H7 (cell line): Measurements from ENCODE around the gene DAPK1. TPM values are rescaled to one million over a fixed set of nuclear protein-coding genes. Genes with fewer than 3 reads are reported as not detected.

Experiments used
- DNase-seq: peaks from one replicate; pipeline ENCODE4 v3.0.0; 2012
- H3K27me3 ChIP-seq: 2 replicates; pipeline ENCODE4 v1.6.0; 2011; ENCODE audit warnings: mild to moderate bottlenecking, low read length; ENCODE audit not compliant: control insufficient read depth, insufficient read depth
- H3K36me3 ChIP-seq: replicated peaks from 2 replicates; pipeline ENCODE4 v1.5.1; 2011; ENCODE audit warnings: low read length; ENCODE audit not compliant: control insufficient read depth, insufficient read depth
- H3K4me3 ChIP-seq: 2 replicates; pipeline ENCODE4 v1.5.1; 2011; ENCODE audit warnings: low read depth, mild to moderate bottlenecking, control low read depth, low read length, moderate library complexity; ENCODE audit not compliant: insufficient read depth
- total RNA-seq: library from RNA; depleted of rRNA; stranded (reverse); fragments of >200 nt; shearing (Covaris generic); gene quantifications from 2 replicates; pipeline ENCODE4 v1.2.3, GENCODE V29; 2014

The DAPK1 gene
- total RNA-seq, 1 experiment from 2014 or later = 48.8 TPM

DNA sequence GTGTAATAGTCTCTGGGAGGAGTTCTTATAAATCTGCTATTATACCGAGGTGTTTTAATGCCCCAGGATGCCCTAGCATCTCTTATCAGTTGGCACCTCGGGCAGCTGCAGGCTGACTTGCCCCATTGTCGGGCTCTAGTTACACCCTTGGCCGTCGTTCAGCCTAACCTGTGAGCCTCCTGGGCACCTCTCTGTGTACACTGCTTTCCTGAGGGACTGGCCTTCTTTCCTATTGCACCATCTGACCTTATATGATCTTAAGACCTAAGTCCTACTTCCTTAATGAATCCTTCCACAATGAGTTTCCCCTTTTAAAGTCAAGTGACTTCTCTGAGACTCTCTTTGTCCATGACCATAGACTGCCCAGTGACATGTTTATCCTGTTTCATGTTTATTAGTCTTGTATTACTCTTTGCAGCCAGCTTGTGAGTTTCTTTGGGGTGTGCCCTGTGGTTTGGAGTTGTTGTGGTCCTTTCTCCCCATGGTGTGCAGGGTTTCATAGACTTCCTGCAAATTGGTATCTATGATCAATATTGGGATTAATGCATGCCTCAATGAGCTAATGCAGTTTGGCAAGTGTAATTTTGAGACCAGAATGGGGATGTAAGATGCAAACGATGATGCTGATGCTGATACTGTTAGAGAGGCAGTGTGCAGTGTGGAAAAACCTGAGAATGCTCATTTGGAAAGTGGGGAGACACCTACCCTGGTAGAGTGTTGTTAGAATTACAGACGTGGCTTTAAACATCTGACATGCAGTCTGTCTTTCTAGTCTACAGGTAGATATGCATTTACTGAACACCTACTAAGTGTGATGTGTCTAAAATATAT, 4.9 kb downstream of the DAPK1 start:
- Histone ChIP-seq H3K27me3 (no peaks in the 10 kb centered on the region), H3K4me3 (no peak overlapping the region), H3K36me3 (peaks cover 1% of the 10 kb centered on the region)
- no peak for DNase-seq

DNA sequence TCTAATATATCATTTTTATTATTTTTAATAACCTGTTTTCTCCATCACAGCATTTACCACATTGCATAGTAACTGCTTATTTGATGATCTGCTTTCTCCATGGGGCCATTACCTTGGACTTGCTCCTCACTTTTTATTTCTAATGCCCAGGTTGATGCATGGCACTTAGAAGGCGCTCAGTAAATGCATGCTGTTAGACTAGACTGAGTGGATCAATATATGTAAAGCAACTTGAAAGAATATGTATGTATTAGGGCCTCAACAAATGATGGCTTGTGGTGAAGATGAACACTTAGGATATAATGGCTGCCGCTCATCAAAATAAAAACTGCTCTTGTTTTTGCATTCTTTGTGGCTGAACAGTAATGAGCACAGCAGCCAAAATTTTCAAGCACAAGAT, 5.8 kb downstream of the DAPK1 start:
- no peak for DNase-seq
- Histone ChIP-seq H3K27me3 (no peaks in the 10 kb centered on the region), H3K36me3 (peaks cover 1% of the 10 kb centered on the region), H3K4me3 (no peak overlapping the region)

DNA sequence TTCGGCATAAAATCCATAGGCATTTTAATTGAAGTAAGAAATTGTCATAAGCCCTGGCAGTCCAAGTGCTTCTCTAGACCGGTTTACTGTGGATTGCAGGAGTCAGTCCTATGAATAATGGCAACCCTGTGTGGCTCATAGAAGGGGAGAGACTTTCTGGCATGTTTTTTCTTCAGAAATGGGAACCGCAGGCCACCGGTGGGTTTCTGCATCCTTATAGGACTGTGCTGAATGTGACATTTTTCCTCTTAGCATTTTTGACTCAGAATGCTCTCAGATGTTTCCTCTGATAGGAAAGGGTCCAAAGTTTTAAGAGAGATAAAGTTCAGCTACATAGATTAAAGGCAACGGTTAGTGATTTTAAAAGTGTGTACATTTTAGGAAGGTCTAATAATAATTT, 6.3 kb downstream of the DAPK1 start:
- Histone ChIP-seq H3K27me3 (no peaks in the 10 kb centered on the region), H3K4me3 (no peak overlapping the region), H3K36me3 (peaks cover 1% of the 10 kb centered on the region)
- DNase-seq = no peak

DNA sequence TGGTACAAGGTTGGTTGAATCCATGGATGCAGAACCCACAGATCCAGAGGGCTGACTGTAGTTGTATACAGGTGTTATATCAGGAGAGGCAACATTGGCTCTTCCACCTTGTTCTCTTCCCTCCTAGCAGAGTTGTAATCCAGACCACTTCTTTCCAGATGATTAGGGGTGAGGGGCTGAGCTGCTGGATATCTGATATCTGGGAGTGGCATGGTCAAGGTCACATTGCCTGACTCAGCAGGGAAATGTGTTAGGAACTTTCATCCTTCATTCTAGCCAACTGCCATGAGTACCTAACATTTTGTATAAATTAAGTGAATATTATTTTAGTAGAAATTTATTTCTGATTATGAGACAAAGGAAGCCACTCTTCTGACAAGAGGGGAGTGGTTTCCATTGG, 7.3 kb downstream of the DAPK1 start:
- Histone ChIP-seq H3K36me3 (peaks cover 2% of the 10 kb centered on the region), H3K4me3 (no peak overlapping the region), H3K27me3 (no peaks in the 10 kb centered on the region)
- DNase-seq = no peak

DNA sequence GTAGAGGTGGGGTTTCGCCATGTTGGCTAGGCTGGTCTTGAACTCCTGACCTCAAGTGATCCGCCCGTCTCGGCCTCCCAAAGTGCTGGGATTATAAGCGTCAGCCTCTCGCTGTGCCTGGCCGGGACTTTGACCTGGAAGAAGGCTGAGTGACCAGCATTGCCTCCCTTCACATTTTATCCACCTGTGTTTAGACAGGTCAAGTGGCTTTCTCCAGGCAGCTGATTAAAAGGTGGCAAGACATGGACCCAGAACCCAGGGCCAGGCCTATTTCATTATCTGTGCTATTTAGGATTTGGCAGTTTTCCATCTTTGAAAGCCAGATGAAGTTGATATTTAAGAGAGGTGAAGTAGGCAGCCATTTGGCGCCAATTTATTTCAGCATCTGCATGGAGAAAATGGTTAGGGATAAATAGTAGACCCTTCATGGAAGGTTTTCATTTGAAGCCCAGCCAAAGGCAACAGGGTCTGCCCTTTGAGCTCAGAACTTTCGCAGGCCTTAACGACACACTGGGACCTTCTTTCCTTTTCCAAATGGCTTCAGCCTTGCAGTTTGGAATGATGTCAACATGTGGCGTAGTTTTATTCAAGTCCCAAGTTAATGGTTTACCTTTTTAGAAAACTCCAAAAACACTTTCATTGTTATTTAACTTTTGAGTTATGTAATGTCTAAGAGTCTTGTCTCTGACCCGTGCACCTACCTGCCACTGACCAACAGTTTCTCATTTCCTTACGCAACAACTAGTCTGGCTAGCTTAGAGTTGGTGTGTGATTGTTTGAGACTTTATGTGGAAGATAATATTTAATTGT, 8.4 kb downstream of the DAPK1 start:
- DNase-seq = no peak
- peaks cover 5% of the 10 kb centered on the region for H3K36me3 ChIP-seq
- H3K4me3 ChIP-seq = no peak overlapping the region
- H3K27me3 ChIP-seq = no peaks in the 10 kb centered on the region

DNA sequence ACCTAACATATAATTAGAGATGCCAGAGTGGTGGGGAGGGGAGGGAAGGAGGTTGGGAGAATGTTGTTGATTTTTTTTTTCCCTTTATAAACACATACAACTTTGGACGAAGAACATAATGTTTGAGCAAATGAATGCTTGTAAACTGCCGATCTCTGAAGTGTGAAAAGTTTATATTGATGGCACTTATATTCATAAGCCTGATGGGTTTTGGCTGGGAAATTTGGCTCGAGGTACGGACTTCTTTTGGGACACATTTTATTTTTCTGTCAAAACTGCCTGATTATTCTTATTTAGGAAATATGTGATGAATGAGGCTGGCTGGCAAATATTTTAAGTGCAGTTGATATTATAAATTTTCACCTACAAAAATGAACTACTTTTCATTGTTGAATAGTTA, 9.9 kb downstream of the DAPK1 start:
- no peak overlapping the region for H3K4me3 ChIP-seq
- H3K27me3 ChIP-seq = no peaks in the 10 kb centered on the region
- DNase-seq = no peak
- peaks cover 7% of the 10 kb centered on the region for H3K36me3 ChIP-seq

DNA sequence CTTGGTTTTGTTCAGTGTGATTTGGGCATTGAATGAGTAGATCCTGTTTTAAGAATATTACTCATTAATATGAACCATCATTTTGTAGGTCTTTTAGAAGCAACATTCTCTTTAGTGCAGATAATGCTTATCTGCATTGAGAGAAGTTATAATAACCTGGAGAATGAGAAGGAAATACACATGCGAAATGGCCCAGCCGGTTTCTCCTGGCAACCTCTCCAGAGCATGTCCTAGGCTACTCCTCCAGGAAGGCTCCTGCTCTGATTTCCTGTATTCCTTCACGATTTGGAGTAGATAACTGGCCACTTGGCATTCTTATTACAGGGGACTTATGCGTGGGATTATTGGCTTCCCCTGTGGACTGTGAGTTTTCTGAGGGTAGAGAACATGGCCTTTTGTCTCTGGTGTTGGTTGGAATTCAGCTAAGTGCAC, 12.6 kb downstream of the DAPK1 start:
- no peak overlapping the region for H3K4me3 ChIP-seq
- H3K36me3 ChIP-seq = peaks cover 6% of the 10 kb centered on the region
- H3K27me3 ChIP-seq = no peaks in the 10 kb centered on the region
- no peak for DNase-seq

DNA sequence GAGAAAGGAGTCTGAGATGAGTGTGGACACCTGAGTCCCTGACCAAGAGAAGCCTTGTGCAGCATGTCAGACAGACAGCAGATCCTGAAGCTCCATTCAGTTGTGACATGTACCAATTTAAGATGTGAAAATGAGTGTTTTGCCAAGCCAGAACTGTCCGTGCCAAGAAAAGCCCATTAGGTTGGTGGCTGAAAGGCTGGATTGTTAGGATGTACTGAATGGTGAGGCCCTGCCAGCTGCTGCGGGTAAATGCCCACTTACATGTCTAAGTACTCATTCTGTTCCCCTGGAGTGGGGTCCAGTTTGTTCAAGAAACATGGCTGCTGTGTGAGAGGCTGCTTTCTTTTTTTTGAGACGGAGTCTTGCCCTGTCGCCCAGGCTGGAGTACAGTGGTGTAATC, 14.6 kb downstream of the DAPK1 start:
- no peak for DNase-seq
- H3K36me3 ChIP-seq = peaks cover 6% of the 10 kb centered on the region

DNA sequence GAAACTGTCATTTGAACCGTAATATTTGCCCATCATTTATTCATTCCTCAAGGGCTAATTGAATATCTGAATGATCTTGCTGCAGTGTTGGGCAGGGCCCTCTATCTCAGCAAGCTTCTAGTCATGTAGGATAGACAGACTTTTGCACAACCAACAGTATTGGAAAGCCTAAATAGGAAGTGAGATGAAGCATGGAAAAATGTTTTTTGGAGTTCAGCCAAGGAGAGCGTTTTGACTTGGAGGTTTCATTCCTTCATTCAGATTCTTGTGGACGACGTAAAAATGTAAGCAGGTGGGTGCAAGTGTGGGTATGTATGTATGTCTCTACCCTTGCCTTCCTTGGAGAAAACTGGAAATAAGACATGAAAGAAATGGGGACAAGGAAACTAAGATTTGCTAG, 15.5 kb downstream of the DAPK1 start:
- Histone ChIP-seq H3K27me3 (no peaks in the 10 kb centered on the region), H3K36me3 (peaks cover 6% of the 10 kb centered on the region), H3K4me3 (no peak overlapping the region)
- no peak for DNase-seq

More for the DNA sequence above, 14.6 kb downstream of the DAPK1 start:
- H3K27me3 ChIP-seq = no peaks in the 10 kb centered on the region
- no peak overlapping the region for H3K4me3 ChIP-seq

DNA sequence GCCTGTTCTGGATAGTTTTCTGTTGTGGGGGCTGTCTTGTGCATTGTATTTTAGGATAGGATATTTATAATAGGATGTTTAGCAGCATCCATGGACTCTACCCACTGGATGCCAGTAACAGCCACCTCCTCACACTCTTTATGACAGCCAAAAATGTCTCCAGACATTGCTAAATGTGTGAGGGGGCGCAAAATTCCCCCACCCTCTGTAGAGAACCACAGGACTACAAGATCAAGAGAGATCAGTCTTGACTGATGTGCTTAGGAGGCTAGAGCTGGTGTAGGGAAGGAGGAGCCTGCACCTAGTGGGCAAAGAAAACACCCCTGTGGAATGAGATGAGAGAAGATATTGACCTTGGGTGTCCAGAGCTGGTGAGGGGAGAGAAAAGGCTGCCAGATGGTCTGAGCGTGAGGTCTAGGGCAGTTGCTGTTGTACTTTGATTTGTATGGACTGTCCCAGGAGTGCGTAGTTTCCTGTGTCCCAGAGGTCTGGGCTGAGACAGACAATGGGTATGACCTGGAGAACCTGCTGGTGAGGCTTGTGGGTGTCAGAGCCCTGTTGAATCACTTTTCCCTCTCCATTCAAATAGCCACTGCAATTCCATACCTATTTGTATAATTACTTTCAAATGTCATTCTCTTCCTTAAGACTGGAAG, 16.3 kb downstream of the DAPK1 start:
- no peaks in the 10 kb centered on the region for H3K27me3 ChIP-seq
- no peak overlapping the region for H3K4me3 ChIP-seq
- H3K36me3 ChIP-seq = peaks cover 6% of the 10 kb centered on the region
- DNase-seq = no peak

DNA sequence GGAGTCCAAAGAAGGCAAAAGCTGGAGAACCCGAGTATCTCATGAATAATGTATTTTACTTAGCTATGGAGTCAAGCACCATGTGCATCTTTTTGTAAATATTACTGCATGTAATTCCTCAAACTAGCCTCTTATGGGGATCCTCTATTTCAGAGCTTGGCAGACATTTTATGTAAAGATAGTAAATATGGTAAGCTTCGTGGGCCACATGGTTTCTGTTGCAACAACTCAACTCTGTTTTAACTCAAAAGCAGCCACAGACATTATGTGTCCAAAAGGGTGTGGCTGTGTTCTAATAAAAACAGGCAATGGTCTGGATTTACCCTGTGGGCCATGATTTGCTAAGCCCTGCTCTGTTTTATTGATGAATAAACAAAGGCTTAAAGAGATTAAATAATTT, 17.3 kb downstream of the DAPK1 start:
- no peaks in the 10 kb centered on the region for H3K27me3 ChIP-seq
- H3K4me3 ChIP-seq = no peak overlapping the region
- peaks cover 5% of the 10 kb centered on the region for H3K36me3 ChIP-seq
- DNase-seq = no peak

DNA sequence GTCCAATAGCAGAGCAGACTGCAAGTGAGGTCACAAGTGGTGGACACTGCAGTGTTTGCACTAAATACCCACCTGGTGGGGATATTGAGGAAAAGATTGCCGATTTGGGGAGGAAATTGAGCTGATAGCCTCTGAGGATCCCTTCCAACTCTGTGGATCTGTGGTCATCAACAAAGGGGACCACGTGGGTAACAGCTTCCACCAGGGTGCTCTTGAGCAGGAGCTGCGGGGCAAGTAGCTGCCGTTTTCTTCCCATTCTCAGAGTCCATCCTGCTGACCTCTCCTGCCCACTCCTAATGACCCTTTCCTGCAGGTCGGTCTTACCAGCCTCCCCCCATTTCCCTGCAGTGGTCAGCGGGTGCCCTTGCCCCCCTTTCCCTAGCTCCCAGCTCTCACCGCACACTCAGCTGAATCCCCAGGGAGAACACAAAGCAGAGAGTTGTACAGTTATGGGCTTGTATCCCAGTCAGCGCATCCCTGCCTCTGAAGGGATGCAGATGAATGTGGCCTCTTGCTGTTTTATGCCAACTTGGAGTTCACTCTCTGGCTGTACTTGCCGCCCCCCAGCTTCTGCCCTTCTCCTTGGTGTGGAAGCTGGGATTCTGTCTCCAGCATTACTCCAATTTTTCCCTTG, 18.0 kb downstream of the DAPK1 start:
- no peak for DNase-seq
- Histone ChIP-seq H3K36me3 (peaks cover 5% of the 10 kb centered on the region), H3K4me3 (no peak overlapping the region), H3K27me3 (no peaks in the 10 kb centered on the region)

DNA sequence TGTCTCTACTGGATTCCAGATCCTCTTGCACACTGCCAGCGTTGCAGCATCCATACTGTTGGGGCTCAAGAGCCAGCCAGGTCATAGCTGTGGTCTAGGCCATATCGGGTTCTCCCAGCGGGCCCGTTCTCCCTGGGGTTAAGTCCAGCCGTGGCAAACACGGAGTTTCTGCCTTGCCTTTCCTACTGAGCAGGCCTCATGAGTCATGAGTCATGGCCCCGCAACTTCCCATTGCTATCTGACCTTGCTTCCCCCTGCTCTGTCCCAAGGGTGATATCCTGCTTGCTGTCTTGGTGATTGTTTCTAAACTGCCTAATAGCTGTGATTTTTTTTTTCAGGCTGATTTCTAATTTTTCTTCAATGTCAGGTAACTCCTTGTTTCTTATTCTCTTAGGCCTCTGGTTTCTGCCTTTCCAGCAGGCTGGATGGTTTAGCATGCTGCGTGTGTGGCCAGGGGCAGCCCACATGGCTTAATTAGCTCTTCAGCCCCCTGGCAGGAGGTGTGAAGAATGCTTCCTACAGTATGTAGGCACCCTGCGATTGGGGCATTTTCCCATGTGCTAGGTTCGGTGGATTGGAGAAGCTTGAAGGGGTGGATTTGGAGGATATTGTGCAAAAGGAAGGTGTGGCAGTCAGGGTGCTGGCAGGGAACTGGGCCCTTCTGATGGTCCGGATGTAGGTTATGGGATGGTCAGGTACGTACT, 18.7 kb downstream of the DAPK1 start:
- H3K36me3 ChIP-seq = peaks cover 2% of the 10 kb centered on the region; the same call in 1 of the 2 replicates
- no peak for DNase-seq
- H3K4me3 ChIP-seq = no peak overlapping the region
- no peaks in the 10 kb centered on the region for H3K27me3 ChIP-seq

DNA sequence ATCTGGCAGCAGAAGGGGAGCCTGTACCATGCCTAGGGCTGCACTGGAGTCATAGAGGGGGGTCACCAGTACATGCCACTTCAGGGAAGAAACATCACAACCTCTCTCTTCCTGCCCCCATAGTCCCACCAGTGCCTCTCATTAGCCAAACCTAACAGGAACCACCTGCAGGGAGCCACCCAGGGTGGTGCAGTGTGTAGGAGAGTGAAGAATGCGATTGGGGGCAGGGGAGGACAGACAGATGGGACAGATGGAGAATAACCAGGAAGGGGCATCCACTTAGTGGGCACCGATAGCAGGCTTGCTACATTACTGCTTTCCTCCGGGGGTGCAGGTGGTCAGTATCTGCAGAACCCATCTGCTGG, 19.2 kb downstream of the DAPK1 start:
- no peak for DNase-seq
- H3K4me3 ChIP-seq = no peak overlapping the region
- H3K27me3 ChIP-seq = no peaks in the 10 kb centered on the region
- peaks cover 2% of the 10 kb centered on the region; the same call in 1 of the 2 replicates for H3K36me3 ChIP-seq
